Transverse colon (tissue), 4 donors: ENCODE results near the gene LPIN3. TPM values are rescaled to one million over a fixed set of nuclear protein-coding genes. Genes with fewer than 3 reads are reported as not detected.

ENCODE experiments used
- DNase-seq: peaks from one replicate; pipeline ENCODE4 v3.0.0-alpha.2; 2019
- H3K27ac ChIP-seq, 4 donors: fragments of 200-600 bp; sonication (generic); 2 replicates each; pipeline ENCODE4 v1.5.1; 2016 to 2018; ENCODE audit warnings: inconsistent platforms in 4 of 4
- H3K27me3 ChIP-seq: fragments of 200-600 bp; sonication (generic); 2 replicates; pipeline ENCODE4 v1.5.1; 2017; ENCODE audit warnings: inconsistent platforms
- H3K36me3 ChIP-seq, 4 donors: fragments of 200-600 bp; sonication (generic); 2 replicates each; pipeline ENCODE4 v1.5.1; 2017 to 2019; ENCODE audit warnings: inconsistent platforms in 4 of 4
- H3K4me1 ChIP-seq, 4 donors: fragments of 200-600 bp; sonication (generic); 2 replicates each; pipeline ENCODE4 v1.5.1; 2017 to 2020; ENCODE audit warnings: inconsistent platforms in 4 of 4
- H3K4me3 ChIP-seq, 4 donors: fragments of 200-600 bp; sonication (generic); 1 replicate in 1 of 4; 2 replicates in 3 of 4; pipeline versions ENCODE4 v1.5.1 to v1.6.1; 2017 to 2019; ENCODE audit warnings: inconsistent platforms in 4 of 4
- H3K9me3 ChIP-seq, 2 donors: fragments of 200-600 bp; sonication (generic); 2 replicates each; pipeline ENCODE4 v1.5.1; 2017 to 2019; ENCODE audit warnings: inconsistent platforms in 2 of 2
- EP300 ChIP-seq: sonication (generic); formaldehyde crosslinking; IDR thresholded peaks from one replicate; pipeline ENCODE4 v1.6.1; 2017; ENCODE audit warnings: antibody characterized with exemption, low read depth
- POLR2A ChIP-seq: fragments of 450-650 bp; IDR thresholded peaks from one replicate; pipeline ENCODE4 v1.6.1; 2016; ENCODE audit warnings: antibody characterized with exemption, mild to moderate bottlenecking, moderate library complexity
- POLR2AphosphoS5 ChIP-seq, 3 donors: sonication (generic); formaldehyde crosslinking; IDR thresholded peaks; one replicate each; pipeline ENCODE4 v1.6.1; 2016; ENCODE audit warnings: antibody characterized with exemption in 3 of 3
- WGBS, 2 donors: methylation state at CpG; one replicate each; pipeline ENCODE4 v1.1.5; 2018; ENCODE audit warnings: low coverage in 1 of 2; 5-methylcytosine and 5-hydroxymethylcytosine counted together
- in situ Hi-C, 4 donors: fragments of 200-750 bp; cut with MboI; loops; one replicate each; pipeline versions ENCODE4 v1.15.0 to v1.15.1; 2017; ENCODE audit warnings: low sequenced_read_pairs in 3 of 4, low pct_ligation_motif_present in 1 of 4, low pct_unique_long_range_greater_than_20kb in 1 of 4
- intact Hi-C: fragments of 100-400 bp; cut with DNase I; formaldehyde crosslinking; loops from one replicate; pipeline ENCODE4 v1.15.1; 2023; ENCODE audit warnings: low total_unique reads
- total RNA-seq, 4 donors: library from RNA; depleted of rRNA; stranded (reverse); fragments of >200 nt; gene quantifications; one replicate each; pipeline ENCODE4 v1.1.0, GENCODE V29; 2016
- TF ChIP-seq, protein P1 (sequence below), 5 experiments: fragments of 200-600 bp in 3 of 5; fragments of 450-650 bp in 2 of 5; sonication (generic) in 3 of 5; IDR thresholded peaks; 1 replicate in 2 of 5; 2 replicates in 3 of 5; pipeline ENCODE4 v1.5.1; 2016 to 2017; ENCODE audit warnings: antibody characterized with exemption in 5 of 5, inconsistent platforms in 3 of 5, mild to moderate bottlenecking in 2 of 5, moderate library complexity in 1 of 5

Gene LPIN3
- total RNA-seq, 4 donors from 2014 or later = 96.9 to 263 (median 134) TPM

DNA sequence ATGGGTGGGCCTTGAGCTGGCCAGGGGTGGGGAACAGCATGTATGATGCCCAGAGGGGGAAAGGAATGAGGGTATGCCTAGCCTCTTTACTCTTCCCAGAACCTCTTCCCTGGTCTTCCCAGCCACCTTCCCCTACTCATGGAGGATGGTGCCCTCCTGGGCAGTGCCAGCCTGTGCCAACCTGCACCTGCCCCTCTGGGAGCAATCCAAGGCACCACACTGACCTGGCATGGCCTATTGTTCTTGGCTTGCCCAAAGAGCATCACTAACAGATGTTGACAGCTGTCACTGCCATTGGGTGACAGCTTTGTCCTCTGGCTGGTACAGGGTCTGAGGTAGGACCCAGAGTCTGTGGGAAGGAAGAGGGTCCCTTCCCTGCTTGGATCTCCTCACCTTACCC, 12.9 kb downstream of the LPIN3 start:
- no peak overlapping the region for H3K4me3 ChIP-seq
- H3K36me3 ChIP-seq = peaks cover 0 to 14% (median 6%) of the 10 kb centered on the region in 4 donors
- TF ChIP-seq, protein P1, sequence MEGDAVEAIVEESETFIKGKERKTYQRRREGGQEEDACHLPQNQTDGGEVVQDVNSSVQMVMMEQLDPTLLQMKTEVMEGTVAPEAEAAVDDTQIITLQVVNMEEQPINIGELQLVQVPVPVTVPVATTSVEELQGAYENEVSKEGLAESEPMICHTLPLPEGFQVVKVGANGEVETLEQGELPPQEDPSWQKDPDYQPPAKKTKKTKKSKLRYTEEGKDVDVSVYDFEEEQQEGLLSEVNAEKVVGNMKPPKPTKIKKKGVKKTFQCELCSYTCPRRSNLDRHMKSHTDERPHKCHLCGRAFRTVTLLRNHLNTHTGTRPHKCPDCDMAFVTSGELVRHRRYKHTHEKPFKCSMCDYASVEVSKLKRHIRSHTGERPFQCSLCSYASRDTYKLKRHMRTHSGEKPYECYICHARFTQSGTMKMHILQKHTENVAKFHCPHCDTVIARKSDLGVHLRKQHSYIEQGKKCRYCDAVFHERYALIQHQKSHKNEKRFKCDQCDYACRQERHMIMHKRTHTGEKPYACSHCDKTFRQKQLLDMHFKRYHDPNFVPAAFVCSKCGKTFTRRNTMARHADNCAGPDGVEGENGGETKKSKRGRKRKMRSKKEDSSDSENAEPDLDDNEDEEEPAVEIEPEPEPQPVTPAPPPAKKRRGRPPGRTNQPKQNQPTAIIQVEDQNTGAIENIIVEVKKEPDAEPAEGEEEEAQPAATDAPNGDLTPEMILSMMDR (IDR thresholded peaks at IDR 0.05) = no peak
- no peak for TF ChIP-seq POLR2AphosphoS5 (IDR thresholded peaks at IDR 0.05)
- TF ChIP-seq EP300 = no peak
- TF ChIP-seq POLR2A = no peak
- intact Hi-C loops = no loop called here
- in situ Hi-C loops = no loop called here
- no peaks in the 10 kb centered on the region for H3K4me1 ChIP-seq
- DNase-seq = no peak
- H3K27me3 ChIP-seq = no peaks in the 10 kb centered on the region
- no peak overlapping the region for H3K27ac ChIP-seq
- no peaks in the 10 kb centered on the region for H3K9me3 ChIP-seq

GRCh38 chr20:41355192-41355591, 14.6 kb downstream of the LPIN3 start:
- 98% methylated on average over 3 of the region's 3 CpGs; no CpG with 5 or more reads in 1 of the 2 donors for WGBS, 2 donors
- in situ Hi-C loops = no loop called here
- TF ChIP-seq, protein P1 (IDR thresholded peaks at IDR 0.05) = no peak
- no peak for TF ChIP-seq POLR2AphosphoS5 (IDR thresholded peaks at IDR 0.05)
- no peak for TF ChIP-seq EP300
- TF ChIP-seq POLR2A = no peak
- Histone ChIP-seq H3K27me3 (no peaks in the 10 kb centered on the region), H3K36me3 (peaks cover 0 to 8% (median 2%) of the 10 kb centered on the region in 4 donors), H3K9me3 (no peaks in the 10 kb centered on the region), H3K27ac (no peak overlapping the region), H3K4me1 (no peaks in the 10 kb centered on the region), H3K4me3 (no peak overlapping the region)
- intact Hi-C loops = no loop called here
- DNase-seq = no peak

DNA sequence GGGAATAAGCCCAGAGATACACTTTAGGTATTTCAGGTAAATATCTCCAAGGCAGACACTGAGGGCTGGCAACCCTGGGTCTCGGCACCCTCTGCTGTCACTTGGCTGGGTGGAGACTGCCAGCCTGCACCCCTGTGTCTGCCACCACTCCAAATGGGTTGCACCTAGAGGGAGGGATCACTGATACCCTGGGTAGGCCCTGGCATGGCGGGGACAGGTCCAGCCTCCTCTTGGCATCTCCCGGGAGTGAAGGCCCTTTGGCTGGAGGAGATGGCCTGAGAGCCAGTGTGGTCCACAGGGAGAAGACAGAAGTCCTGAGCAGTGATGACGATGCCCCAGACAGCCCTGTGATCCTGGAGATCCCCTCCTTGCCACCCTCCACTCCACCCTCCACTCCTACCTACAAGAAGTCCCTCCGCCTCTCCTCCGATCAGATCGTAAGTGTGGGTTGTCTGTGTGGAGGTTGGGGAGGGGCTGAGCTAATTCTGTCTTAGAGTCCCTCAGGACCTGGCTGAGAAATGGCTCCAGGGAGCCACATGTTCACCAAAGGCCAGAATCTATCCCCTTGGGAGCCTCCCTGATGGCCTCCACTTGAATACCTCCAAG, 15.1 kb downstream of the LPIN3 start:
- Histone ChIP-seq H3K4me1 (no peaks in the 10 kb centered on the region), H3K36me3 (peaks cover 0 to 7% (median 2%) of the 10 kb centered on the region in 4 donors), H3K27me3 (no peaks in the 10 kb centered on the region), H3K27ac (no peak overlapping the region), H3K4me3 (no peak overlapping the region), H3K9me3 (no peaks in the 10 kb centered on the region)
- WGBS, 2 donors = 95% methylated on average over 7 of the region's 7 CpGs; no CpG with 5 or more reads in 1 of the 2 donors
- no peak for TF ChIP-seq POLR2A
- TF ChIP-seq EP300 = no peak
- no peak for TF ChIP-seq POLR2AphosphoS5 (IDR thresholded peaks at IDR 0.05)
- TF ChIP-seq, protein P1 (IDR thresholded peaks at IDR 0.05) = no peak
- in situ Hi-C loops = no loop called here
- intact Hi-C loops = no loop called here
- DNase-seq = no peak

DNA sequence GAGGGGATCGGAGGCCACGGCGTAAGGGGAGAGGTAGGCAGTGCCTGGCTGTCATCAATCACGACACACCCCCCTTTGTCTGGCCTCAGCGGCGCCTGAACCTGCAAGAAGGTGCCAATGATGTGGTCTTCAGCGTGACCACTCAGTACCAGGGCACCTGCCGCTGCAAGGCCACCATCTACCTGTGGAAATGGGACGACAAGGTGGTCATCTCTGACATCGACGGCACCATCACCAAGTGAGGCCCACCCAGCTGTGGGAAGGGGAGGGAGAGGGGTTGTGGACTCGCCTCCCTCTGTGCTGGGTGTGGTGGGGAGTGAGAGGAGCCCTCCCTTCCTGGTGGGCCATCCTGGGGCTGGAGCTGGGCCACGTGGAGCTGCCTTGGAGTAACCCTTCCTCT, 16.3 kb downstream of the LPIN3 start:
- Histone ChIP-seq H3K4me3 (no peak overlapping the region), H3K4me1 (no peaks in the 10 kb centered on the region), H3K27ac (no peak overlapping the region), H3K27me3 (no peaks in the 10 kb centered on the region), H3K36me3 (peaks cover 0 to 7% (median 2%) of the 10 kb centered on the region in 4 donors), H3K9me3 (no peaks in the 10 kb centered on the region)
- in situ Hi-C loops = no loop called here
- intact Hi-C loops = no loop called here
- no peak for DNase-seq
- TF ChIP-seq EP300 = no peak
- no peak for TF ChIP-seq POLR2AphosphoS5 (IDR thresholded peaks at IDR 0.05)
- TF ChIP-seq POLR2A = no peak
- WGBS, 2 donors = 87 to 100% methylated on average over 4 to 13 of the region's 13 CpGs
